K562 (cell line): ENCODE measurements around the gene AHNAK. TPM values are rescaled to one million over a fixed set of nuclear protein-coding genes. Genes with fewer than 3 reads are reported as not detected.
A peak's percentile ranks its signal among the peaks of the same experiment; 100 is the strongest.

Source experiments
- BACH1 ChIP-seq: fragments of 200-800 bp; sonication (Bioruptor generic); IDR thresholded peaks from 2 replicates; pipeline ENCODE4 v1.6.1; 2016; ENCODE audit warnings: missing genetic modification characterization, missing compliant biosample characterization
- CEBPB ChIP-seq: fragments of 450-650 bp; IDR thresholded peaks from 2 replicates; pipeline ENCODE4 v1.6.1; 2016; ENCODE audit warnings: missing genetic modification characterization, missing compliant biosample characterization
- CREM ChIP-seq: IDR thresholded peaks from 2 replicates; pipeline ENCODE4 v1.6.1; 2014; ENCODE audit warnings: antibody characterized with exemption, low read depth
- DIDO1 ChIP-seq: fragments of 450-650 bp; IDR thresholded peaks from 2 replicates; pipeline ENCODE4 v1.6.1; 2016; ENCODE audit warnings: low read depth, missing biosample characterization, missing genetic modification characterization
- GTF2A2 ChIP-seq: IDR thresholded peaks from 2 replicates; pipeline ENCODE4 v1.6.1; 2016; ENCODE audit warnings: mild to moderate bottlenecking, missing genetic modification characterization, missing compliant biosample characterization
- MAZ ChIP-seq, 2 experiments: fragments of 450-650 bp in 1 of 2; sonication (generic) in 1 of 2; formaldehyde crosslinking; IDR thresholded peaks in 1 of 2; conservative IDR thresholded peaks in 1 of 2; 2 replicates each; pipeline versions ENCODE4 v1.4.0 to v1.5.0; 2020; ENCODE audit warnings: mild to moderate bottlenecking in 1 of 2, missing genetic modification reagents in 1 of 2
- MEF2D ChIP-seq: conservative IDR thresholded peaks from 2 replicates; pipeline ENCODE4 v1.6.1; 2016; ENCODE audit warnings: low read depth, missing genetic modification characterization, missing compliant biosample characterization
- MITF ChIP-seq: IDR thresholded peaks from 2 replicates; pipeline ENCODE4 v1.6.1; 2014; ENCODE audit warnings: antibody characterized with exemption
- NCOA4 ChIP-seq: fragments of 450-650 bp; IDR thresholded peaks from 2 replicates; pipeline ENCODE4 v1.6.1; 2018; ENCODE audit warnings: mild to moderate bottlenecking; ENCODE audit not compliant: partially characterized antibody
- PHF20 ChIP-seq: fragments of 450-650 bp; IDR thresholded peaks from 2 replicates; pipeline ENCODE4 v1.6.1; 2018; ENCODE audit not compliant: partially characterized antibody
- PHF21A ChIP-seq: fragments of 450-650 bp; IDR thresholded peaks from 2 replicates; pipeline ENCODE4 v1.6.1; 2017; ENCODE audit warnings: low read depth, borderline replicate concordance
- POU5F1 ChIP-seq: fragments of 150-350 bp; IDR thresholded peaks from 2 replicates; pipeline ENCODE4 v1.6.1; 2014; ENCODE audit warnings: borderline replicate concordance, low read length, low read depth, mild to moderate bottlenecking; ENCODE audit not compliant: partially characterized antibody
- PTRF ChIP-seq: fragments of 450-650 bp; IDR thresholded peaks from 2 replicates; pipeline ENCODE4 v1.6.1; 2016; ENCODE audit warnings: mild to moderate bottlenecking, missing genetic modification characterization, missing compliant biosample characterization
- RBBP5 ChIP-seq: fragments of 200-600 bp; sonication (generic); IDR thresholded peaks from 2 replicates; pipeline ENCODE4 v1.6.1; 2012; ENCODE audit warnings: borderline replicate concordance, mild to moderate bottlenecking, low read length, control low read depth, inconsistent platforms; ENCODE audit not compliant: insufficient read depth, poor library complexity, severe bottlenecking
- SAFB ChIP-seq: fragments of 200-400 bp; formaldehyde crosslinking; IDR thresholded peaks from 2 replicates; pipeline ENCODE4 v1.6.1; 2017; ENCODE audit warnings: low read depth, low read length, borderline replicate concordance
- SMARCA5 ChIP-seq: fragments of 450-650 bp; IDR thresholded peaks from 2 replicates; pipeline ENCODE4 v1.6.1; 2016
- SNAPC5 ChIP-seq: fragments of 250-450 bp; sonication (Bioruptor Pico); IDR thresholded peaks from 2 replicates; pipeline ENCODE4 v1.8.0; 2021; ENCODE audit warnings: moderate library complexity, mild to moderate bottlenecking, inconsistent platforms
- SP1 ChIP-seq: sonication (generic); formaldehyde crosslinking; IDR thresholded peaks from 2 replicates; pipeline ENCODE4 v1.8.1; 2022; ENCODE audit warnings: mild to moderate bottlenecking, missing genetic modification reagents
- TAF1 ChIP-seq: IDR thresholded peaks from 2 replicates; pipeline ENCODE4 v1.6.1; 2011; ENCODE audit warnings: mild to moderate bottlenecking, low read length, moderate library complexity; ENCODE audit not compliant: insufficient read depth, control insufficient read depth, severe bottlenecking; ENCODE audit errors: extremely low read depth
- TCF3 ChIP-seq: sonication (generic); formaldehyde crosslinking; IDR thresholded peaks from 2 replicates; pipeline ENCODE4 v1.4.0; 2020; ENCODE audit warnings: mild to moderate bottlenecking, missing genetic modification reagents
- THAP7 ChIP-seq: fragments of 250-450 bp; sonication (Bioruptor Pico); IDR thresholded peaks from 2 replicates; pipeline ENCODE4 v1.5.0; 2021
- THRB ChIP-seq: fragments of 450-650 bp; formaldehyde crosslinking; conservative IDR thresholded peaks from 2 replicates; pipeline ENCODE4 v1.4.0; 2022; ENCODE audit warnings: mild to moderate bottlenecking, missing genetic modification characterization
- ZNF124 ChIP-seq: sonication (generic); formaldehyde crosslinking; IDR thresholded peaks from 2 replicates; pipeline ENCODE4 v1.8.1; 2022; ENCODE audit warnings: missing genetic modification reagents
- ZNF3 ChIP-seq: fragments of 250-450 bp; sonication (Bioruptor Pico); IDR thresholded peaks from 2 replicates; pipeline ENCODE4 v1.5.0; 2021; ENCODE audit warnings: mild to moderate bottlenecking, moderate library complexity
- ZNF707 ChIP-seq: fragments of 250-450 bp; sonication (Bioruptor Pico); conservative IDR thresholded peaks from 2 replicates; pipeline ENCODE4 v1.8.0; 2022; ENCODE audit warnings: inconsistent platforms, mild to moderate bottlenecking, moderate library complexity
- polyA plus RNA-seq, 8 experiments: library from polyadenylated mRNA; depleted of rRNA in 4 of 8; stranded (reverse) in 5 of 8; unstranded in 3 of 8; fragments of >200 nt; fragmentation: Nextera tagmentation in 2 of 8; fragmentation: Illumina TruSeq in 1 of 8; extraction: Ambion mirVana in 2 of 8; extraction: Trizol in 1 of 8; gene quantifications; 2 replicates each; pipeline versions ENCODE4 v1.2.1 to v1.2.3, GENCODE V29; 2011 to 2014; ENCODE audit warnings: inconsistent platforms in 1 of 8, missing spikeins in 1 of 8
- total RNA-seq, 7 experiments: library from RNA; depleted of rRNA in 6 of 7; stranded (reverse); fragments of >200 nt in 6 of 7; fragmentation: Illumina TruSeq in 2 of 7; extraction: Trizol in 2 of 7; gene quantifications; 2 replicates each; pipeline versions ENCODE4 v1.2.1 to v1.2.3, GENCODE V29; 2011 to 2021; ENCODE audit warnings: low replicate concordance in 1 of 7

AHNAK gene
- total and polyA plus RNA-seq, 9 of the 15 experiments (the other 6 are each of a cell fraction or from before 2014, with no cell fraction given) = 1.5 to 89.7 (median 45.0) TPM

GRCh38 chr11:62591448-62592145, 45.0 kb upstream of the AHNAK start, which contains the start of gene TUT1 (continued):
- TF ChIP-seq THAP7 (CRISPR knock-in tag) (0 out of 2 replicates have a peak, but pooled peaks have one; percentile 19), SNAPC5 (no peak), MAZ (CRISPR knock-in tag; conservative IDR thresholded peaks at IDR 0.05 in 1 of 2, IDR thresholded peaks at IDR 0.05 in 1 of 2) (peak; percentile 70 to 91), CEBPB (tag) (no peak), ZNF707 (CRISPR knock-in tag) (no peak), DIDO1 (tag) (peak; percentile 93), SP1 (CRISPR knock-in tag) (peak; percentile 99), THRB (CRISPR knock-in tag) (no peak), TAF1 (peak; percentile 95), NCOA4 (no peak), ZNF3 (CRISPR knock-in tag) (no peak), ZNF124 (CRISPR knock-in tag) (no peak), PHF21A (peak; percentile 85; the same call in 1 of the 2 replicates), SAFB (no peak), BACH1 (tag) (no peak; the same call in 1 of the 2 replicates), CREM (peak; percentile 100), TCF3 (CRISPR knock-in tag) (no peak), SMARCA5 (no peak), PTRF (tag) (no peak), GTF2A2 (tag) (no peak), MITF (no peak), PHF20 (peak; percentile 96), MEF2D (tag) (no peak), RBBP5 (peak; percentile 86), POU5F1 (peak; percentile 59)
